ENCODE results near the gene RAB3C.

DNA sequence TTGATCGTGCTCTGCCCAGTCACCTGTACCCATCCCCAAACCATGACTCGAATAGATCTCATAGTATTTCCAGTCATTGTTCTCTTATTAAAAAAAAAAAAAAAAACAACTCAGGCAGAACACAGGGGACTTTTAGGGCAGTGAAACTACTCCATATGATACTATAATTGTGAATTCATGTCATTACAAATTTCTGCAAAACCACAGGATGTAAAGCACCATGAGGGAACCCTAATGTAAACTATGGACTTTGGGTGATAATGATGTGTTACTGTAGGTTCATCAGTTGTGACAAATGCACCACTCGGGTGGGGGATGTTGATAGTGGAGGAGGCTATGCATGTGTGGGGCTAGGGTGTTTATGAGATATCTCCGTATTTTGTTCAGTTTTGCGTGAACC is 133.8 kb downstream of the RAB3C start:
- TF ChIP-seq, protein P1, sequence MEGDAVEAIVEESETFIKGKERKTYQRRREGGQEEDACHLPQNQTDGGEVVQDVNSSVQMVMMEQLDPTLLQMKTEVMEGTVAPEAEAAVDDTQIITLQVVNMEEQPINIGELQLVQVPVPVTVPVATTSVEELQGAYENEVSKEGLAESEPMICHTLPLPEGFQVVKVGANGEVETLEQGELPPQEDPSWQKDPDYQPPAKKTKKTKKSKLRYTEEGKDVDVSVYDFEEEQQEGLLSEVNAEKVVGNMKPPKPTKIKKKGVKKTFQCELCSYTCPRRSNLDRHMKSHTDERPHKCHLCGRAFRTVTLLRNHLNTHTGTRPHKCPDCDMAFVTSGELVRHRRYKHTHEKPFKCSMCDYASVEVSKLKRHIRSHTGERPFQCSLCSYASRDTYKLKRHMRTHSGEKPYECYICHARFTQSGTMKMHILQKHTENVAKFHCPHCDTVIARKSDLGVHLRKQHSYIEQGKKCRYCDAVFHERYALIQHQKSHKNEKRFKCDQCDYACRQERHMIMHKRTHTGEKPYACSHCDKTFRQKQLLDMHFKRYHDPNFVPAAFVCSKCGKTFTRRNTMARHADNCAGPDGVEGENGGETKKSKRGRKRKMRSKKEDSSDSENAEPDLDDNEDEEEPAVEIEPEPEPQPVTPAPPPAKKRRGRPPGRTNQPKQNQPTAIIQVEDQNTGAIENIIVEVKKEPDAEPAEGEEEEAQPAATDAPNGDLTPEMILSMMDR (IDR thresholded peaks at IDR 0.05) = no peak
- no peak for TF ChIP-seq POLR2A (IDR thresholded peaks at IDR 0.05)
